Neuronal stem cell (in vitro differentiated cells): ENCODE results near the gene KIFAP3.

Source experiments
- DNase-seq: peaks from one replicate; pipeline ENCODE4 v3.0.0-alpha.2; 2013; ENCODE audit warnings: low spot score
- H2AFZ ChIP-seq: one replicate; pipeline ENCODE4 v1.6.1; 2013; ENCODE audit warnings: mild to moderate bottlenecking, low read length, inconsistent platforms
- H2AK5ac ChIP-seq: 2 replicates; pipeline ENCODE4 v1.6.1; 2013; ENCODE audit warnings: low read depth, mild to moderate bottlenecking, inconsistent platforms, low read length, moderate library complexity, mixed read lengths
- H2BK120ac ChIP-seq: 2 replicates; pipeline ENCODE4 v1.6.1; 2013; ENCODE audit warnings: low read depth, mild to moderate bottlenecking, inconsistent platforms, low read length, moderate library complexity, mixed read lengths
- H2BK12ac ChIP-seq: one replicate; pipeline ENCODE4 v1.6.1; 2013; ENCODE audit warnings: low read length, inconsistent platforms
- H2BK15ac ChIP-seq: 2 replicates; pipeline ENCODE4 v1.6.1; 2013; ENCODE audit warnings: mild to moderate bottlenecking, low read length, inconsistent platforms, mixed read lengths
- H2BK5ac ChIP-seq: one replicate; pipeline ENCODE4 v1.6.1; 2013; ENCODE audit warnings: inconsistent platforms, mild to moderate bottlenecking, low read length, moderate library complexity
- H3K14ac ChIP-seq: one replicate; pipeline ENCODE4 v1.6.1; 2013; ENCODE audit warnings: low read length, inconsistent platforms
- H3K18ac ChIP-seq: 2 replicates; pipeline ENCODE4 v1.6.1; 2013; ENCODE audit warnings: low read length, inconsistent platforms
- H3K23ac ChIP-seq: 2 replicates; pipeline ENCODE4 v1.6.1; 2013; ENCODE audit warnings: low read depth, mild to moderate bottlenecking, mixed read lengths, low read length, inconsistent platforms; ENCODE audit not compliant: poor library complexity
- H3K27ac ChIP-seq: replicated peaks from 3 replicates; pipeline ENCODE4 v1.5.1; 2013; ENCODE audit warnings: low read length, inconsistent platforms
- H3K27me3 ChIP-seq, 3 experiments: 2 replicates each; pipeline ENCODE4 v1.6.1; 2013; ENCODE audit warnings: low read length in 3 of 3, mild to moderate bottlenecking in 2 of 3, inconsistent platforms in 1 of 3, low read depth in 1 of 3, mixed read lengths in 1 of 3, moderate library complexity in 1 of 3; ENCODE audit not compliant: control insufficient read depth in 3 of 3, insufficient read depth in 3 of 3
- H3K36me3 ChIP-seq, 2 donors: replicated peaks in 1 of 2; 2 replicates each; pipeline ENCODE4 v1.6.1; 2013; ENCODE audit warnings: low read length in 2 of 2; ENCODE audit not compliant: control insufficient read depth in 2 of 2, insufficient read depth in 2 of 2
- H3K4ac ChIP-seq: 2 replicates; pipeline ENCODE4 v1.6.1; 2013; ENCODE audit warnings: inconsistent platforms, mild to moderate bottlenecking, low read length, moderate library complexity
- H3K4me1 ChIP-seq, 2 donors: 1 replicate in 1 of 2; 2 replicates in 1 of 2; pipeline ENCODE4 v1.6.1; 2013; ENCODE audit warnings: low read length in 2 of 2, low read depth in 1 of 2; ENCODE audit not compliant: control insufficient read depth in 2 of 2, insufficient read depth in 1 of 2
- H3K4me2 ChIP-seq: one replicate; pipeline ENCODE4 v1.6.1; 2013; ENCODE audit warnings: mild to moderate bottlenecking, low read length, inconsistent platforms; ENCODE audit not compliant: insufficient read depth, poor library complexity, severe bottlenecking
- H3K4me3 ChIP-seq, 2 donors: 2 replicates each; pipeline ENCODE4 v1.5.1; 2013; ENCODE audit warnings: low read length in 2 of 2, mild to moderate bottlenecking in 2 of 2, inconsistent platforms in 1 of 2, moderate library complexity in 1 of 2
- H3K79me1 ChIP-seq: one replicate; pipeline ENCODE4 v1.6.1; 2013; ENCODE audit warnings: low read depth, mild to moderate bottlenecking, inconsistent platforms, low read length, moderate library complexity
- H3K9ac ChIP-seq: one replicate; pipeline ENCODE4 v1.6.1; 2013; ENCODE audit warnings: mild to moderate bottlenecking, low read depth, low read length, inconsistent platforms; ENCODE audit not compliant: poor library complexity
- H3K9me3 ChIP-seq, 2 donors: replicated peaks in 1 of 2; 2 replicates each; pipeline versions ENCODE3 to v1.6.1; 2013; ENCODE audit warnings: low read length in 2 of 2, mild to moderate bottlenecking in 2 of 2, inconsistent platforms in 1 of 2, low read depth in 1 of 2, mixed read lengths in 1 of 2, moderate library complexity in 1 of 2; ENCODE audit not compliant: control insufficient read depth in 2 of 2, insufficient read depth in 1 of 2
- H4K8ac ChIP-seq: one replicate; pipeline ENCODE4 v1.6.1; 2013; ENCODE audit warnings: low read depth, mild to moderate bottlenecking, inconsistent platforms, low read length, moderate library complexity
- H4K91ac ChIP-seq: one replicate; pipeline ENCODE4 v1.6.1; 2013; ENCODE audit warnings: low read length, low read depth, mild to moderate bottlenecking, inconsistent platforms; ENCODE audit not compliant: poor library complexity
- WGBS, 2 donors: extraction: QIAGEN DNeasy Blood & Tissue Kit; methylation state at CpG; one replicate each; pipeline ENCODE4 v1.1.7; 2013; ENCODE audit warnings: missing lambda C conversion rate in 2 of 2, mixed read lengths in 1 of 2; ENCODE audit not compliant: insufficient read length in 2 of 2, insufficient replicate concordance in 1 of 2; ENCODE audit errors: extremely low coverage in 2 of 2; 5-methylcytosine and 5-hydroxymethylcytosine counted together

Gene KIFAP3

DNA sequence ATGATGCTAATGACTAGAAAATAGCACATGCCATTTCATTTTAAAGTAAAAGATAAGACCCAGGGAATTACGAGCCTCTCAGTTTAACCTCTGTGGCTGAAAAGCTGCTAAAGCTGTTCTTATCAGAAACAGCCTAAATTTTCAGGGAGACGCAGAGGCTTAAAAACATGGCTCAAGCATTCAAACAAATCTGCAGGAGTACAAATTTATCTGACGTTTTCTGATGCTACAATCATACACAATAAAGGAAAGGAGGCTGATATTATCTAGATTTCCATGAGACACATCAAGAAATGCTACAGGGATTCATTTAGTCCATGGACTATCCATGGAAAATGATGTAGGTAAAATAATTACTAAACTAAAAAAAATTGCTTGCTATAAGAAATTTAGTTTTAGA lies 115.5 kb downstream of the KIFAP3 start:
- Histone ChIP-seq H2BK5ac (no peak overlapping the region), H3K4me1 (no peaks in the 10 kb centered on the region), H3K27ac (no peak overlapping the region), H3K4me2 (no peak overlapping the region), H2BK12ac (no peak overlapping the region), H3K9me3 (no peaks in the 10 kb centered on the region), H3K9ac (no peak overlapping the region), H2AK5ac (no peak overlapping the region), H4K91ac (no peak overlapping the region), H3K27me3 (no peaks in the 10 kb centered on the region), H2BK15ac (no peak overlapping the region), H3K4ac (no peak overlapping the region), H3K79me1 (no peaks in the 10 kb centered on the region), H4K8ac (no peak overlapping the region), H3K23ac (no peak overlapping the region), H3K14ac (no peak overlapping the region), H2BK120ac (no peak overlapping the region), H2AFZ (no peak overlapping the region), H3K18ac (no peak overlapping the region), H3K36me3 (no peaks in the 10 kb centered on the region), H3K4me3 (no peak overlapping the region)
- WGBS, 2 donors: no CpG with 5 or more reads among the region's 3 CpGs
- DNase-seq: no peak

GRCh38 chr1:169957884-169958283 lies 116.6 kb downstream of the KIFAP3 start:
- H3K4me1 ChIP-seq: no peaks in the 10 kb centered on the region
- H4K8ac ChIP-seq: no peak overlapping the region
- H3K4ac ChIP-seq: no peak overlapping the region
- no CpG with 5 or more reads among the region's 3 CpGs for WGBS, 2 donors
- no peaks in the 10 kb centered on the region for H3K27me3 ChIP-seq
- no peak overlapping the region for H2BK15ac ChIP-seq
- no peak overlapping the region for H2AK5ac ChIP-seq
- H3K9me3 ChIP-seq: no peaks in the 10 kb centered on the region
- no peak overlapping the region for H2BK5ac ChIP-seq
- no peak overlapping the region for H3K4me3 ChIP-seq
- no peaks in the 10 kb centered on the region for H3K79me1 ChIP-seq
- H3K18ac ChIP-seq: no peak overlapping the region
- H3K27ac ChIP-seq: no peak overlapping the region
- H2BK12ac ChIP-seq: no peak overlapping the region
- no peak overlapping the region for H3K14ac ChIP-seq
- DNase-seq: no peak
- no peaks in the 10 kb centered on the region for H3K36me3 ChIP-seq
- no peak overlapping the region for H3K4me2 ChIP-seq
- H3K9ac ChIP-seq: no peak overlapping the region
- H2AFZ ChIP-seq: no peak overlapping the region
- H3K23ac ChIP-seq: no peak overlapping the region
- no peak overlapping the region for H4K91ac ChIP-seq
- no peak overlapping the region for H2BK120ac ChIP-seq

- no CpG with 5 or more reads among the region's 1 CpG for WGBS, 2 donors
These were observed 123.4 kb downstream of the KIFAP3 start for GRCh38 chr1:169951108-169951507.

GRCh38 chr1:169949139-169949538 lies 125.4 kb downstream of the KIFAP3 start:
- Histone ChIP-seq H3K27ac (no peak overlapping the region), H3K4me3 (no peak overlapping the region), H2AK5ac (no peak overlapping the region), H2AFZ (no peak overlapping the region), H3K14ac (no peak overlapping the region), H3K4ac (no peak overlapping the region), H2BK120ac (no peak overlapping the region), H3K23ac (no peak overlapping the region), H3K27me3 (no peaks in the 10 kb centered on the region), H3K4me1 (peaks cover 0 to 7% of the 10 kb centered on the region in 2 donors), H4K91ac (no peak overlapping the region), H3K9me3 (no peaks in the 10 kb centered on the region), H3K36me3 (no peaks in the 10 kb centered on the region), H2BK12ac (no peak overlapping the region), H3K9ac (no peak overlapping the region), H4K8ac (no peak overlapping the region), H3K79me1 (no peaks in the 10 kb centered on the region), H3K4me2 (no peak overlapping the region), H2BK5ac (no peak overlapping the region), H3K18ac (no peak overlapping the region), H2BK15ac (no peak overlapping the region)
- DNase-seq: no peak

More at GRCh38 chr1:169951108-169951507, 123.4 kb downstream of the KIFAP3 start:
- Histone ChIP-seq H3K4me3 (no peak overlapping the region), H2AK5ac (no peak overlapping the region), H3K27me3 (no peaks in the 10 kb centered on the region), H2BK5ac (no peak overlapping the region), H3K36me3 (no peaks in the 10 kb centered on the region), H3K4me2 (no peak overlapping the region), H3K79me1 (no peaks in the 10 kb centered on the region), H3K14ac (no peak overlapping the region), H2AFZ (no peak overlapping the region), H2BK15ac (no peak overlapping the region), H3K4ac (no peak overlapping the region), H3K9me3 (no peaks in the 10 kb centered on the region), H3K27ac (no peak overlapping the region), H4K8ac (no peak overlapping the region), H3K4me1 (peaks cover 0 to 7% of the 10 kb centered on the region in 2 donors), H3K23ac (no peak overlapping the region), H2BK120ac (no peak overlapping the region), H3K9ac (no peak overlapping the region), H2BK12ac (no peak overlapping the region), H4K91ac (no peak overlapping the region), H3K18ac (no peak overlapping the region)
- no peak for DNase-seq
